Measurements from ENCODE around the gene TPTE2.
"Not testable (repeated sequence)": the region's sequence is repeated elsewhere in the genome, so short reads cannot be mapped to it uniquely, and the experiment has no call there.

TPTE2 gene

DNA sequence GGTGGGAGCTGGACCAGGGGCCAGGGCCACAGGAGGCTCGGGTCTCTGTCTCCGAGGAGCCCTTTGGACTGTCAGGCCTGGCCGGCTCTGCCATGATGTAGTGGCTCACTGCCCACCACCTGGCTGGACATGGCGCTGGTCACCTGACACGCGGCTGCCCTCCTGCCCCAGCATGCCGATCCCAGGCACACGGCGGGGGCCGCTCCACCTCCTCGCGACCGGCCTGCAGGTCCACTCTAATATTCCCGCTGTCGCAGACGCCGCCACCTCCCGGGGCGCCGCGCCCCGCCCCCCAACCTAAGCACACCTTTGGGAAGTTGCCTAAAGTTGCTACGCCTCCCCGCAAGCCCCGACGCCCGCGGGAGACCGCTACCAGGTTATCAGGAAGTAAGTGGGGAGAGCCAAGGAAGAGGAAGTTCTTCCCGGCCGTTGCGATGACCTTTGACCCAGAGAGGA lies at the start of gene TPTE2:
Gene TPTE2, minus strand, starts transcription at position 406 of the 456 bp plus-strand sequence. CDS start 58,298 bp downstream, outside the sequence.
- not testable (repeated sequence) for DNase-seq

DNA sequence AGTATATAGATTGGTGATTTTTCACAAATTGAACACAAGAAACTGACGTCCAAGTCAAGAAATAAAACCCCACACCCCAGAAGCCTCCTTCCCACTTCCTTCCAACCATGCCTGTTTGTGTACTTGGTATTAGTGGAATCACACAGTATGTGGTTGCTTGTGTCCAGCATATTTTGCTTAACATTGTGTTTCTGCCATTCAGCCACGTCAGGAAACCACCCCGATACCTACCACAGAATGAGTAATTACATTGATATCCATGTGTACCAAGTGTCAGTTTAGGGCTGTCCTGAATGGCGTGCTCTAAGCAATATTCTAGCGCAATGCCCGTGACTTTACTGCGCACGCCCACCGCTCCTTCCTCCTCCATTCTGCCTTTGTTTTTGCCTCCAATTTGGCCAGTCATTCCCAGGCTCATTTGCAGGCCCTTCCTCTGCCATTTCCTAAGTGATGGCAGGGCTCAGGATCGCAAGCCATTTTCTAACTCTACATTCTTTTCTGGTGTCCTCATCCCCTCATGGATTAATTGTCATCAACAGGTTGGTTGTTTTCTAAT lies 46.3 kb upstream of the TPTE2 start:
- peak; percentile 8 for DNase-seq

DNA sequence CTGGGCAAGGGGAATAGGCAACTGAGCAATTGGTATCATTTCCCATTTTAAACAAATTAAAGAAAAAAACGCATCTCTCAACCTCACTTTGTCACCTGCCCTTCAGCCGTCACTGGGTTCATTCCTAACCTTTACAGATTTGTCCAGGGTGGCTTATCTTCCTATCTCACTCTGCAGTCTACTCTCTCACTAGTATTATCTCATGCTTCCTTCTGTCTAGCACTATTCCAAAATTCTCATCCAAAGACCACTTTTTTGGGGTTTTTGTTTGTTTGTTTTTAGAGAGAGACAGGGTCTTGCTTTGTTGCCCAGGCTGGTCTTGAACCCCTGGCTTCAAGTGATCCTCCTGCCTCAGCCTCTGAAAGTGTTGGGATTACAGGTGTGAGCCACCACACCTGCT lies 45.4 kb upstream of the TPTE2 start:
- DNase-seq: no peak

DNA sequence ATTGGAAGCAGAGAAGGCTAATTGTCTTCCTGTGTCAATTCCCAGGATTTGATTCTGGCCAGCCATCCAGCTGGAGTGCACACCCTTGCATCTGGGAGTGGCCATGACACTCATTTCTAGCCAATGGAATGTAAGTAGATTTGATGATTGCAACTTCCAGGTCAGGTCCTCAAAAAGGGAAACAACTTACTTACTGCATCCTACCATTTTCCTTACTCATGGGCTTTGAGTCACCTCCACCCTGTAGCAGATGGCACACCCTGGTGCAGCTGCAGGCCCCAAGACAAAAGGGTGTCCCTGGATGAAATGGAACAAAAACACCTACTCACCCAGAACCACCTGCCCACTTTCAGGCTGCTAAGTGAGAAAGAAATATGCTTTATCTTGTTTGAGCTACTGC lies 44.8 kb upstream of the TPTE2 start:
- no peak for DNase-seq

DNA sequence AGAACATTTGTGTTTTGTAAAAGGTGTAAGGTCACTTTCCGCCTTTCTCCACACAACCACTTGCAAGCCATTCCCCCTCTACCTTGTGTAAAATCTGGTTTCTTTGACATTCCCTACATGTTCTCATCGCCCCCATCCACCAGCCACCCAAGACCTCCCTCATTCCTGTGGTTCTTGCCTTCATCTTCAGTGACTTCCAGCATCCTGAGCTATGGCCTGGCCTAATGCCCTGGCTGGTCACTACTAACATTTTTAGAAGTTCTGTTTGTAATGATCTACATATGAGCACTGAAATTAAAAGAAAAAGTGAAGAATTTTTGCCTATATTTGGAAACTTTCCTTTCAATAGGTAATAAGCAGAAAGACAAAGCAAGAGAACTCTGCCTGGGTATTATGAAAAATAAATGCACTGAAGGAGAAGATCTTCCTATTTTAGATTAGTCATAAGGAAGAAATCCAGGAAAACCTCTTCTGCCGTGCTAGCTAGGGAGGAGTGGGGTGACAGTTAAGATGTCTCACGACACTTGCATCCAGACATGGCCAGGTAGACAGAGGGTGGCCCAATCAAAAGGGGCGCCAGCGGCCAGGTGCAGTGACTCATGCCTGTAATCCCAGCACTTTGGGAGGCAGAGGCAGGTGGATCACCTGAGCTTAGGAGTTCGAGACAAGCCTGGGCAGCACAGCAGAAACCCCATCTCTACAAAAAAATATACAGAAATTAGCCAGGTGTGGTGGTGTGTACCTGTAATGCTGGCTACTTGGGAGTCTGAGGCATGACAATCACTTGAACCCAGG lies 44.0 kb upstream of the TPTE2 start:
- DNase-seq: peak; percentile 2

DNA sequence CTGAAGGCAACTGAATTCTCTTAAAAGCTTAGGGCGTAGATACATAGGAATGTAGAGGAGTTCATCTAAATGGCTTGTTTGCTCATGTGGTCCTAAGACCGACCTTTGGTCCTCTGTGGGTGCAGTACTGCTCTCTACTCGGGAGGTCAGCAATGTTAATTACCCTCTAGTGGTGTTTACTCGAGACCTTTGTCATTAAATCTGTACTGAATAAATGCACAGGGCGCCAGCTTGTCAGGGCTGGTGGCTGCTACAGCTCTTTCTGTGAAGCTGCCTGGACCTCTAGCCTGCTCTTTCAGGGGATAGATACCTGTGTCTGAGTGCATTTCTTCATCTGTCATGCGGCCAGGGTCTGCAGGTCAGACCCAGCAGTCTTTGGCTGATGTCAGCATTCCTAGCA lies 43.0 kb upstream of the TPTE2 start:
- DNase-seq: no peak

DNA sequence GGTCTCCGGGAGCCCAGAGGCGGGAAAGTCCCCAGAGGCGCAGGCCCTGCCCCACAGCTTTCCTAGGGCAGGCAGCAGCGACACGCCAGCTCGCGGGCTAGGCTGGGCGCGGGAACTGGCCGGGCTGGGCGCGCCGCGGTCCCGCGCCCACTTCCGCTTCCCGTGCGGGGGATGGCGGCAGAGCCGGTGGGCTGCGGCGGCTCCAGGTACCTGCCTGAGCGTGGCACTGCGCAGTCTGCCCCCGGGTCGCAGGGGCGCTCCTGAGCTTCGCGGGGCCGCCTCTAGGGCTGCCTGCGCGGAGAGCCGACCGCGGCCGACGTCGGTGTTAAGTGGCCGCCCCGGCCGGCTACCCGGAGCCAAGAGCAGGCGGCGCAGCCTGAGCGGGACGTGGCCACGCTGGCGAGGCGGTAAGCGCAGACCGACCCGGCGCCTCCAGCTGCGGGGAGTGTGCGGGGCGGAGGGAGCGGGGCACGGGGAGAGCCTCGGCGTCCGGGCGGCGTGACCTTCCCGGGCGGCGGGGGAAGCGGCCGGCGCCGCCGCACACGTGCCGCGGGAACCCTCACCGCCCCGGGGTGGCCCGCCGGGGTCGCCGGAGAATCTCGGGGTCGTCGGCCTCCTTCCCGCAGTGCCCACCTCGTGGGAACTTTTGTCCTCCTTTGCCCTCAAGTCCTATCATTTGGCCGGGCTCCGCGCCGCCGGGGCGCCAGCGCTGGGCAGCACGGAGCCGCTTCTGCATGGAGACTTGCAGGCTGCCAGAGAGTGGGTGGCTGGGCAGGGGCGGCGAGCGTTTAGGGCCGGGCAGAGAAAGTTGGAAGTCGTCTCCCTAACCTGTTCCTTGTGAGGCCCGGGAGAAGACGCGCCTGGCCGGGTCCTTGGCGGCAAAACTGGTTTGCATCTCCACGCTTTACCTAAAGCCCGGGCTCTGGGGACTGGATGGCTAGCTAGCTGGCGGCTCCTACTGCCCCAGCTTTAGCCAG lies 40.7 kb upstream of the TPTE2 start:
- DNase-seq: peak; percentile 80

DNA sequence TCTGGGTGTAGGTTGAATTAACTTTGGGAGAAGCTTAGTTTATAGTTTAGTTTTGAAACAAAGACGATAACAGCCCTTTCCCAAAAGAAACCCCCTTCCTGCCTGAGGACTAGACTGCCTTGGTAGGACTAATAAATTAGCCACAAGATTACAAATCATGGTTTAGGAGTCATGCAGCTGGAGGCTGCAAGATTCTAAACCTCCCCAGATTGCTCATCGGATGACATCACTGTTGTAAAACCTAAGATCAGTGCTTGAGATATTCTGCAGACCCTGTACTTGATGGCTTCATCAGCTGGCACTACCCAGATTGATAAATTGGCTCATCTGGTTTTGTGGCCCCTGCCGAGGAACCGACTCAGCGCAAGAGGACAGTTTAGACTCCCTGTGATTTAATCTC lies 36.2 kb upstream of the TPTE2 start:
- no peak for DNase-seq

DNA sequence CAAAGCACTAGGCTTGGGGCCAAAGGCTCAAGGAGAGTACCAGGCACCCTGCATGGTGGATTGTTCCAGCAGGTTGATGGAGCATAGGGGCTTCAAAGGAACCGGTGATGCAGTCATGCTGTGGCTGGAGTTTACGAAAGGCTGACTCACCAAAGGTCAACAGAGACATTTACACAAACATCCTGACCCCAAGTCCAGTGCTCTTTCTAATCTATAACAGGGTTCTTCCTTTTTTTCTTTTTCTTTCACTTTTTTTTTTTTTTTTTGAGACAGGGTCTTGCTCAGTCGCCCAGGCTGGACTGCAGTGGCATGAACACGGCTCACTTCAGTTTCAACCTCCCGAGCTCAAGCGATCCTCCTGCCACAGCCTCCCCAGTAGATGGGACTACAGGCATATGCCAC lies 35.6 kb upstream of the TPTE2 start:
- no peak for DNase-seq

DNA sequence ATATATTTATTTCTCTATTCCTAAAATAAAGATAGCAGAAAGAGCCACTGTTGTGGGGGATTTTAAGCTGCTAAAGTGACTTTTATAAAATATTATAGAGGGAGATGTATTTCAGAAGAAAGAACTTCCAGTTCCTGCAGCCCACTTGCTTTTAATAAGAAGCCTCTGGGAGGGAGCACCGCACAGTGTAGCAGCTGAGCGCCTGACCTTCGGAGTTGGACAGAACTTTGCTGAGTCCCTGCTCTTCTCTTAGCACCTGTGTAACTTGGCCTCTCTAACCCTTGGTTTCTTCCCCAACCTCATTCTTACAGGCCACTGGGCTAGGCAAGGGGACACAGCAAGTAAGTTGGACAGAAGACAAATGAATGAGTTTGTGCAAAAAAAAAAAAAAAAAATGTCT lies 34.8 kb upstream of the TPTE2 start:
- DNase-seq: no peak

DNA sequence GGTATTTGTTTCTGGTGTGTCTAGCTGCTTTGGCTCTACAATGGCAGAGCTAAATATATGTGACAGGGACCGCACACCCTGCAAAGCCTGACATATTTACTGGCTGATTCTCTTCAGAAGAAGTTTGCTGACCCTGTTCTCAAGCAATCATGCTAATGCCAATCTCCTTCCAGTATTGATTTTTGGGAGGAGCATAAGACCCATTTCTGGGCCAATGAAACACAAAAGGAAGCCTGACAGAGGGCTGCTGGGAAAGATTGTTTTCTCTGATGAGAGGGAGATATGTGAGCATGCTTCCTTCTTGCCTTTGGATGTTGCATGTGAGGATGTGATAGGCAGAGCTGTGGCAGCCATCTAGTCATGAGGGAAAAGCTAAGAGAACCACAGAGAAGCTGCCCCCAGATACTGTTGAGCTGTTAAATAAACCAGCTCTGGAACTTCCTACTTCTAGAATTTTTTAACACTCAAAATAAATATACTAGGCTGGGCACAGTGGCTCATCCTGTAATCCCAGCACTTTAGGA lies 31.4 kb upstream of the TPTE2 start:
- no peak for DNase-seq

DNA sequence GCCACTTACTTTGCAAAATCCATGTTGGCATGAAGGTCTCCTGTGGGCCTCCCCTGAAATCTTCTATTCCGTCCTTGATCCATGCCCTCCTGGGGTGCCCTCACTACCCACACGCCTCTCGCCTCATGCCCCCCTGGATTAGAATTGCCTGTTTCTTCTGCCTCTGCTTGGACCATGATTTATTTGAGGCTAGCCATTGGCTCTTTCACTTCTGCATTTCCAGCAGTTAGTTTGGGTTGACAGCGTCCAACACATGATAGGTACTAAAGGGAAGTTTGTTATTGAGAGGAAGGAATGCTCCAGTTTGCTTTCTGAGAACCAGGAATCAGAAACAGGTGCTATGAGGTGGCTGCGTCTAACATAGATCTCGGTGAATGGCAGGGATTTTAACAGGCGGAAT lies 30.5 kb upstream of the TPTE2 start:
- DNase-seq: no peak

DNA sequence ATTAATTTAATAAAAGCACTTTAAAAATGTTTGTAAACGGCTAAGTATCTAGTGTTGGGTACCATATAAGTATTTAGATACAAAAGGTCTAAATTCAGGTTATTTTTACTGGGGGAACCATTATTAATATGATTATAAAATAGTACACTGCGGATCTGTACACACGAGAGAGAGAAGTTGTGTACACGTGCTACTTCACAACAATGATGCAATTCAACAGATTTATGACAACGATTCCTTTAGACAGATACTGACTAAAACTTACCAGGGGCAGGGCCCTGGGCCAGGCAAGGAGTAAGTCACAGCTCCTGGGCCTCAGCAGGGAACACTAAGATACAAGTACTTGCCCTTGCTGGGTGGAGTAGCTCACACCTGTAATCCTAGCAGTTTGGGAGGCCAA lies 29.1 kb upstream of the TPTE2 start:
- DNase-seq: no peak

DNA sequence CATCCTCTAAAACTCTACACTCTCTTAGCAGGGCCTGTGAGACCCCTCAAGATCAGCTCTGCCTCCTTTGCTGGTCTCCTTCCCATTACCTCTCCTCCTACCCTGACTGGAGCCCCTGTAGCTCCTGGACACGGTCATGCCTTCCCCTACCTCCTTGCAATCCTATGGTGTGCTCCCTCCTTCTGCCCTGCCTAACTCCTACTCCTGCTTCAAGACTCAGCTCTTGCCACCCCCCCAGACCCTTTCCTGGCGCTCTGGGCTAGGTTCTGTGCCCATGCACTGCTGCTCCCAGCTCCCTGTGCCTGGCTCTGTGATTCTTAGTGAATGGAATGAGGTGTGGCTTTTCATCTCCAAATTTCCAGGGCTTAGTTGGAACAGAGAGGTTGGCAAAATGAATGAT lies 28.0 kb upstream of the TPTE2 start:
- DNase-seq: no peak

DNA sequence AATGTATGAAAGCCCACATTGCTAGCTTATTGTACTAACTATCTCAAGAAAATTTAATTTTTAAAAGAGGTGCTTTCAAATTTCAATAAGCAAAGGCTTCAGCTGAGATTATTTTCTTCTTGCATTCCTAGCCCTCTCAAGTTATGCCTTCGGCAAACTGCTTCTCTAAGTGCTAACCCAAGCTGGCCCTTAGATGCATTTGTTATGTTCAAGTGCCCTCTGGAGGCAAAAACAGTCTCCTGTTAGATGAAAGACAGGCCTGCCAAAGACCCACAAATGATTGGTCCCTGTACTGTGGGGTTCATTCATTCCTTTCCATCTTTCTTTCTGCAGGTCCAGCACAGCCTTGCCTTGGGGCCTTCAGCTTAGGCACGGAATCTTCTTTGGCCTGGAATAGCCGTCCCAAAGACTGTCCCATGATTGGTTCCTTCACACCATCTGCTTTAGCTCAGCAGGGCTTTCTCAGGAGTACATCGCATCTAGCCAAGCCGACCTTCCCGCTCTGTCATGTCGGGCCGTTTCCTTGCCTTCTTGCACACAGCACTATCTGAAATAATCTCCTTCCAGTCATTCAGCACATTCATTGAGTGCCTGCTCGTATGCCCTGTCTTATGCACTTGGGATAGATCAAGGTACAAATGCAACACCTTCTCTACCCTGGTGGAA lies 26.4 kb upstream of the TPTE2 start:
- no peak for DNase-seq

DNA sequence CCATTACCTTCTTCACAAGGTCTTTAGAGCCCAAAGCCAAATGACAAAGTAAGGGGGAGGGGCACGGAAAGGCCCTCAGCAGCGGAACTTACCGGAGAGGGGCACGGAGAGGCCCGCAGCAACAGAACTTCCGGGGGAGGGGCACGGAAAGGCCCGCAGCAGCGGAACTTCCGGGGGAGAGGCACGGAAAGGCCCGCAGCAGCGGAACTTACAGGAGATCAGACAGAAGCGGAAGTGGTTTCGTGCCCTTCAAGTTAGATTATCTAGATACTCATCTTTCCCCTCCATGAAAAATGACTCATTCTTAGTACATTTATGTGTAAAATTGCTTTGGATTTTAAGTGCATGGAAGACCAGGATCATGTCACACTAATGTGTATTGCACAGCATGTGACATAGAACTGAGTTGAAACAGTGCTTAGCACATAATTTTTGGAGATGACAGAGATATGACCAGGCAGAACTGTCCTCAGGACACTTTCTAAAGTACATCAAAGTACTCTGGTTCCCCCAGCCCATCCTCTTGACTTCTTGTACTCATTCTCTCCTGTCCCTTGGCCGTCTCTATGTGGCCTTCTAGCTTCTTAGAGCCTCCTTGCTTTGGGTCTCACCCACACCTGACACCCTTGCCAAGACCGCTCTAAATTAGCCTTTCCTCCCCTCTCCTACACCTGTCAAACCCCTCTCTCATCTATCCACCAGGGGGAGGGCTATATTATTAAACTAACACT lies 25.7 kb upstream of the TPTE2 start:
- DNase-seq: peak; percentile 85

DNA sequence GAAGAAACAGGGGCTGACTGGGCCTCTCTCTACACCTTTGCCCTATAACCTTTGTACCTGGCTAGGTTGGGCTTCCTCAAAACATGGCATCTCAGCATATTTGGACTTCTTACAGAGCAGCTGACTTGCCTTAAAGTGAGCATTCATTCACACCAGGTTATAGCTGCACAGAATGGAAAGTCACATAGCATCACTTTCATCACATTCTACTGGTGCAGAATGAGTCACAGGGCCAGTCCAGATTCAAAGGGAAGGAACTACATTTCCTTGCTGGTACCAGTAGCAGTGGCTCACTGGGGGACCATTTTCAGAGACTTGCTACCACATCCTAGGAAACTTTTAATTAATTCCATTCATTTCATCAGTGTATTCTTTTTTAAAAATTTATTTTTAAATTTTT lies 20.3 kb upstream of the TPTE2 start:
- no peak for DNase-seq

DNA sequence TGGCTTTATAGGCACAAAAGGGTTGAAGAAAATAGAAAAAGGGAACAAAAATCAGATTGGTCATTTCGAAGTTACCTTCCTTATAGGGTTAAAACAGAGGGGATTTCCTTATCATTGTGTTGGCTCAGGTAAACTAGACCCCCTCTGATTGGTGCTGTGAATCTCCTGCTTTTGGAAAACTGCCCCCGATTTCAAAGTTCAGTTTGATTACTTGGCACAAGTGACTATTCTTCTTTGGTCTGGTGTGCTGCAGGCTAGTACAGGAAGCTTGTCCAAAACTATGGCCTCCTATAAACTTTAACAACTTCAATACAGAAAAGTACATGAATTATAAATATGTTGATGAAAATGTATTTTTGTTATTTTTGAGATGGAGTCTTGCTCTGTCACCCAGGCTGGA lies 13.9 kb upstream of the TPTE2 start:
- no peak for DNase-seq

DNA sequence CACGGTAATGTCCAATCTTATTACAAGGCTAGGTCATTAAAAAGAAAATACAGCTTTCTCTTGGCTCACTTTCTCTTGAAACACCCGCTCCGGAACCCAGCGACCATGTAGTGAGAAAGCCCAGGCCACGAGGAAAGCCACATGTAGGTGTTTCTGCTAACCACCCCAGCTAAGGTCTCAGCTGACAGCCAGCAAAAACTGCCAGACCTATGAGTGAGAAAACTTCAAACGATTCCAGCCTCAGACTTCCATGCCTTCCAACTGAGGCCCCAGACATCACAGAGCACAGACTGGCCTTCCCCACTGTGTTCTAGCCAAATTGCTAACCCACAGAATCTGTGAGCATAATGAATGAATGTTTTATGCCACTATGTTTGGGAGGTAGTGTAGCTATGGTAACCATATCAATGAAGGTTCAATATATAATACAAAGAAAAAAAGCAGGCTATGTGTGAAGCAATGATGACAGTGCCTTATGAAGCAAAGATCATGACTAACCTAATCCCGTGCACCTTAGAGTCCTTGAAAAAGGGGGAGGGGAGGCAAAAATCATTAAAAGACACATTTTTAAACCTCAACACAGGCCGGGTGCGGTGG lies 11.9 kb upstream of the TPTE2 start:
- DNase-seq: no peak

DNA sequence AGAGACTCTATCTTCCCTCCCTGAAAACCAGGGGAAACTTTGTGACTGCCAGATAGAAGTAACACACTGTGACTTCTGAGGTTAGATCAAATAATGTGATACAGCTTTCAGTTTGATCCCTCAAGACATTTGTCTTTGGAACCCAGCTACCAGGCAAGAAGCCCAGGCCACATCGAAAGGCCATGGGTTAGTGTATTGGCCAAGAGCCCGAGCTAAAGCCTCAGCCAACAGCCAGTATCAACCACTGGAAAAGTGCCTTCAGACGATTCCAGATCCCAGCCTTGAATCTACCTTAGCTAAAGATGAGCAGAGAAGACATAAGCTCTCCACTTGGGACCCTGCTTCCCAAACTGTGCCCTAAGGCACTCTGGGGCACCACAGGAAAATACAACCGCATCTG lies 10.9 kb upstream of the TPTE2 start:
- DNase-seq: no peak

DNA sequence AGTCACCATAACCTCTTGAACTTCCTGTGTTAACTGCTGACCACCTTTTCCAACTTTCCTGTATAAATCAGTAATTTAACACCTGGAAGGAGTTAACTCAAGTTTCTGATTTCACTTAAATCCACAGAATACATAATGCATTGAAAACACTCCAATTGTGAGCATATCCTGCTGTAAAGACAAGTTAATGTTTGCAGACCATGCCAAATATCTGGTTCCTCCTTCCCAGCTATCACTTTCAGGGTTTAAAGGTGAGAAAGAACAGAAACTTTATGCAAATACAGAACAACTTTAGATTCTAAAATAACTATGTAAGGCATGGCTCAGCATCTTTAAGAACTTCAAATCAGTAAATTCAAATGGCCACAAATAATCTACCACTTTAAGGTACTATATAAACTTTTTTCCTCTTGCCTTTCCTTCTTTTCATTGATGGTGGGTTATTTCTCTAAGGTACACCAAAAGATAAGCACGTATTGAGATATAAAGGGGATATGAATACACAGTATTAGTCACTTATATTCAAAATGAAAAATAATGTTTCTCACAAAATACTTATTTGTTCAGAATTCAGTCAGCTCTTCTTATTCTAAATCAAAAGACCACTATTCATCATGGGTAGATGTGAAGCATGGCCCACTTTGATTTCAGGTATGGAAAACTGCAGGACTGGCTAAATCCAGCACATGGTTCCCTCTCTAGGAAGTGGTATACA lies 6.6 kb upstream of the TPTE2 start:
- no peak for DNase-seq

Data from activated CD8-positive, alpha-beta memory T cell treated with anti-CD3 and anti-CD28 coated beads, Interleukin-2, amount 50 U/mL, for 48 hours (primary cell).